Measurements from ENCODE around the gene ZNF516. TPM values are rescaled to one million over a fixed set of nuclear protein-coding genes. Genes with fewer than 3 reads are reported as not detected.
A peak's percentile ranks its signal among the peaks of the same experiment; 100 is the strongest.

ZNF516 gene
- total and polyA plus RNA-seq, 4 donors, result 2.5 to 12.2 (median 7.6) TPM

GRCh38 chr18:76419811-76420210 is 75.2 kb downstream of the ZNF516 start:
- Histone ChIP-seq H3K27me3 (ENCODE audit: control insufficient read depth in 4 of 4, insufficient read depth in 4 of 4, low read length in 3 of 4) (no peaks in the 10 kb centered on the region), H3K9me3 (ENCODE audit: control insufficient read depth in 4 of 4, low read length in 3 of 4) (no peaks in the 10 kb centered on the region), H3K4me3 (ENCODE audit: low read depth in 1 of 3, low read length in 3 of 3) (no peak overlapping the region), H3K4me1 (ENCODE audit: control insufficient read depth in 4 of 4, insufficient read depth in 4 of 4, low read length in 3 of 4) (peaks cover 0 to 12% (median 5%) of the 10 kb centered on the region in 4 donors), H3K36me3 (ENCODE audit: control insufficient read depth in 4 of 4, insufficient read depth in 3 of 4, low read depth in 1 of 4, low read length in 3 of 4) (no peaks in the 10 kb centered on the region), H3K27ac (ENCODE audit: low read depth in 1 of 2, low read length in 2 of 2) (no peak overlapping the region), H3K9ac (ENCODE audit: low read depth in 1 of 2, low read length in 2 of 2) (no peak overlapping the region)
- WGBS, result 98% methylated on average over 3 of the region's 3 CpGs
- TF ChIP-seq GABPA (IDR thresholded peaks at IDR 0.05 in 1 of 2, conservative IDR thresholded peaks at IDR 0.05 in 1 of 2) (no peak), ATF3 (IDR thresholded peaks at IDR 0.05) (no peak), FOXA1 (IDR thresholded peaks at IDR 0.05) (no peak), RAD21 (IDR thresholded peaks at IDR 0.05) (no peak), NR2F2 (IDR thresholded peaks at IDR 0.05) (no peak), TAF1 (conservative IDR thresholded peaks at IDR 0.05) (no peak), HNF4G (IDR thresholded peaks at IDR 0.05) (no peak), CTCF (IDR thresholded peaks at IDR 0.05; ENCODE audit: low read depth, low read length, missing input control) (no peak)
- DNase-seq (ENCODE audit: low spot score), result no peak

GRCh38 chr18:76416911-76417310 is 78.1 kb downstream of the ZNF516 start:
- DNase-seq (ENCODE audit: low spot score), result no peak
- H3K36me3 ChIP-seq (ENCODE audit: control insufficient read depth in 4 of 4, insufficient read depth in 3 of 4, low read depth in 1 of 4, low read length in 3 of 4), result no peaks in the 10 kb centered on the region
- WGBS, result 32% methylated on average over 9 of the region's 9 CpGs
- H3K4me1 ChIP-seq (ENCODE audit: control insufficient read depth in 4 of 4, insufficient read depth in 4 of 4, low read length in 3 of 4), result peaks cover 0 to 11% (median 5%) of the 10 kb centered on the region in 4 donors
- no peak overlapping the region for H3K4me3 ChIP-seq (ENCODE audit: low read depth in 1 of 3, low read length in 3 of 3)
- H3K9ac ChIP-seq (ENCODE audit: low read depth in 1 of 2, low read length in 2 of 2), result no peak overlapping the region
- no peaks in the 10 kb centered on the region for H3K27me3 ChIP-seq (ENCODE audit: control insufficient read depth in 4 of 4, insufficient read depth in 4 of 4, low read length in 3 of 4)
- TF ChIP-seq RXRA (IDR thresholded peaks at IDR 0.05), result peak; percentile 27 to 41
- no peak for TF ChIP-seq EGR1 (IDR thresholded peaks at IDR 0.05; ENCODE audit: low read depth in 2 of 2)
- TF ChIP-seq JUND (IDR thresholded peaks at IDR 0.05), result no peak
- TF ChIP-seq HNF4A (conservative IDR thresholded peaks at IDR 0.05), result peak; percentile 12 to 17
- no peak for TF ChIP-seq FOXA1 (IDR thresholded peaks at IDR 0.05)
- TF ChIP-seq ATF3 (IDR thresholded peaks at IDR 0.05), result no peak
- TF ChIP-seq GABPA (IDR thresholded peaks at IDR 0.05 in 1 of 2, conservative IDR thresholded peaks at IDR 0.05 in 1 of 2), result no peak
- TF ChIP-seq FOXA2 (IDR thresholded peaks at IDR 0.05), result no peak
- TF ChIP-seq YY1 (IDR thresholded peaks at IDR 0.05), result peak; percentile 60
- TF ChIP-seq NR2F2 (IDR thresholded peaks at IDR 0.05), result peak; percentile 34
- peak; percentile 21 to 36 for TF ChIP-seq RAD21 (IDR thresholded peaks at IDR 0.05)
- no peak overlapping the region for H3K27ac ChIP-seq (ENCODE audit: low read depth in 1 of 2, low read length in 2 of 2)
- H3K9me3 ChIP-seq (ENCODE audit: control insufficient read depth in 4 of 4, low read length in 3 of 4), result no peaks in the 10 kb centered on the region

GRCh38 chr18:76414936-76415621 is 80.0 kb downstream of the ZNF516 start:
- no peaks in the 10 kb centered on the region for H3K36me3 ChIP-seq (ENCODE audit: control insufficient read depth in 4 of 4, insufficient read depth in 3 of 4, low read depth in 1 of 4, low read length in 3 of 4)
- TF ChIP-seq EGR1 (IDR thresholded peaks at IDR 0.05; ENCODE audit: low read depth in 2 of 2) (no peak), CTCF (IDR thresholded peaks at IDR 0.05; ENCODE audit: low read depth, low read length, missing input control) (no peak), RAD21 (IDR thresholded peaks at IDR 0.05) (no peak)
- no peak for DNase-seq (ENCODE audit: low spot score)
- H3K4me3 ChIP-seq (ENCODE audit: low read depth in 1 of 3, low read length in 3 of 3), result no peak overlapping the region
- H3K27me3 ChIP-seq (ENCODE audit: control insufficient read depth in 4 of 4, insufficient read depth in 4 of 4, low read length in 3 of 4), result no peaks in the 10 kb centered on the region
- H3K27ac ChIP-seq (ENCODE audit: low read depth in 1 of 2, low read length in 2 of 2), result no peak overlapping the region
- 93% methylated on average over 17 of the region's 17 CpGs for WGBS
- H3K4me1 ChIP-seq (ENCODE audit: control insufficient read depth in 4 of 4, insufficient read depth in 4 of 4, low read length in 3 of 4), result peaks cover 0 to 11% (median 5%) of the 10 kb centered on the region in 4 donors
- no peaks in the 10 kb centered on the region for H3K9me3 ChIP-seq (ENCODE audit: control insufficient read depth in 4 of 4, low read length in 3 of 4)
- H3K9ac ChIP-seq (ENCODE audit: low read depth in 1 of 2, low read length in 2 of 2), result no peak overlapping the region

Data from liver (tissue), 9 donors.